ENCODE results near the gene ATP8B1.

ATP8B1 gene

DNA sequence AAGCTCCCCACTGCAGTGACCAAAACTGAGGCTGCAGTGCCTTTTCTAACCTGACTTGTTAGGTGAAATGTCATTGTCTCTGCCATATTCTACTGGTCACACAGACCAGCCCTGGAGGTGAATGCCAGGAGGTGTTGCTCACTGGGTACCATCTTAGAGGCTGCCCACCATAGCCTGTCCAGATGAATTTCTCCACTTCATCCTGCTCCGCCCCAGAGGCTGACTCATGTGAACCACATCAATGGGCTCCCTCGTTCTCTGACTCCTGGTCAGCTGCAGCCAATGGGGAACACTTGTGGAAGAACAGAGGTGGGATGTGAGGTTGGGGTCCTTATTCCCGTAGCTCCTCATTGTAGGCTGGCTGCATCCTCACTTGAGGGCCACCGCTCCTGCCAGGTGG is 178.1 kb downstream of the ATP8B1 start:
- DNase-seq (ENCODE audit: low read depth, low spot score) = no peak

DNA sequence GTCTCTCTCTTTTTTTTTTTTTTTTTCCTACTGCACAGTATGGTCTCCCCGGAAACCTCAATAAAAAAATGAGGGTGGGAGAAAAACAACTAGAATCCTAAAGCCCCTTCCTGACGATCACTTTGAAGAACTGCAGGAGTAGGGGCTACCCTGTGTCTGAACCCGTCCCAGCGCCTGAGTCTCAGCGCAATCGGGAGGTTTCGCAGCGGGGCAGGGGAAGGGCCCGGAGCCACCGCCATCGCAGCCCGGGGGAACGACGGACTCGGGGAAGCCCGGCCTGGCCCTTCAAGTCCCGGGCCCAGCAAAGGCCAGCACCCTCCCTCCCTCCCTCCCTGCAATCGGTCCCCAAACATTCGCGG is 181.9 kb downstream of the ATP8B1 start:
- DNase-seq (ENCODE audit: low read depth, low spot score) = no peak

DNA sequence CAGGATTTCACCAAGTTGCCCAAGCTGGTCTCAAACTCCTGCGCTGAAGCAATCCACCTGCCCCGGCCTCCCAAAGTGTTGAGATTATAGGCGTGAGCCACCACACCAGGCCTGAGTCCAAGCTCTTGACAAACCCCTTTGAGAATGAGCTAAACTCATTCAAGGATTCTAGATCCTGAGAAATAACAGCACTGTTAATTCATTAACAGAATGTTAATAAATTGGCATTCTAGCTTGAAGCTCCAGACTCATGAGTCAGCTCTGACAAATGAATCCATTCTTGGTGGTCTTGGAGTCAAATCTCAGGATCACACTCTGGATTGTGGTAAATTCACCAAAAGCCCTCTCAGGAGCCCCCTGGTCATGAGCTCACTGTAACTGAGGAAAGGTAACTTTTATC is 183.2 kb downstream of the ATP8B1 start:
- no peak for DNase-seq (ENCODE audit: low read depth, low spot score)

DNA sequence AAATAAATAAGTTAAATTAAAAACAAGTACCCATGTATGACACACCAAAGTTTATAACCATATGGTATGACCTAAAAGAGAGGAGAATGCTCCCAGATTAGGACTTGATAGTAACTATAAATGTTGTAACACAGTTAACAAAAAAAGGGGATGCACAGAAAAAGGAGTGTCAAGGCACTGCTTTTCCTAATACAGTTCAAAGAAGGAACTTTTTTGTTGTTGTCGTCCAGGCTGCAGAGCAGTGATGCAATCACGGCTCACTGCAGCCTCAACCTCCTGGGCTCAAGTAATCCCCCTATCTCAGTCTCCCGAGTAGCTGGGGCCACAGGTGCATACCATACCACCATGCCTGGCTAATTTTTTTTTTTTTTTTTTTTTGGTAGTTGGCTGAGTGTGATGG is 184.2 kb downstream of the ATP8B1 start:
- DNase-seq (ENCODE audit: low read depth, low spot score) = no peak

DNA sequence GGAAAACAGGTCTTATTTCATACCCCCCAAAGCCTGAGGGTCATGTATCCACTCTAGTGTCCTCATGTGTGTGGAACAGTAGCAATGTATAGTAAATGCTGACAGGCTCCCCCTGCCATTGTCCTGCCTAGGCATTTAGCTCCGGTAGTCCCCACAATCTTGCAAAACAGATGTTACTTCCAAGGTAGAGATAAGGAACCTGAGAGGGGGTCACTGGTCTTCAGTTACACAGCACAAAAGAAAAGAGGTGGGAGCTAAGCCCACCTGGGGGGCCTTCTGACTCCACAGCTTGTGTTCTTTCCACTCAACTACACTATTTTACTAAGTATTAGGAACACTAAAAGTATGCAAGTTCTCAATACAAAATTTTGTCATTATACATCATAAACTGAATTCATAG is 199.2 kb downstream of the ATP8B1 start:
- no peak for DNase-seq (ENCODE audit: low read depth, low spot score)
